HEK293 (cell line): ENCODE data around the gene LGI4.
A peak's percentile ranks its signal among the peaks of the same experiment; 100 is the strongest.

Source experiments
- MEIS1 ChIP-seq: sonication (generic); formaldehyde crosslinking; IDR thresholded peaks from 2 replicates; pipeline ENCODE4 v1.8.1; 2022; ENCODE audit warnings: missing genetic modification reagents, mild to moderate bottlenecking, borderline replicate concordance
- ZBTB17 ChIP-seq: fragments of 450-650 bp; formaldehyde crosslinking; IDR thresholded peaks from 2 replicates; pipeline ENCODE4 v1.5.1; 2016; ENCODE audit warnings: missing biosample characterization, missing genetic modification characterization
- ZNF146 ChIP-seq: fragments of 450-650 bp; formaldehyde crosslinking; IDR thresholded peaks from 2 replicates; pipeline ENCODE4 v1.5.1; 2016; ENCODE audit warnings: missing biosample characterization, missing genetic modification characterization
- ZNF366 ChIP-seq: fragments of 450-650 bp; formaldehyde crosslinking; conservative IDR thresholded peaks from 2 replicates; pipeline ENCODE4 v1.5.1; 2016; ENCODE audit warnings: missing biosample characterization, missing genetic modification characterization
- ZNF391 ChIP-seq: fragments of 450-650 bp; formaldehyde crosslinking; IDR thresholded peaks from 2 replicates; pipeline ENCODE4 v1.5.1; 2016; ENCODE audit warnings: low read depth, missing biosample characterization, missing genetic modification characterization, borderline replicate concordance
- ZNF501 ChIP-seq: fragments of 450-650 bp; formaldehyde crosslinking; IDR thresholded peaks from 2 replicates; pipeline ENCODE4 v1.5.1; 2016; ENCODE audit warnings: missing biosample characterization, missing genetic modification characterization
- ZNF521 ChIP-seq: fragments of 450-650 bp; formaldehyde crosslinking; IDR thresholded peaks from 2 replicates; pipeline ENCODE4 v1.5.1; 2017; ENCODE audit warnings: missing biosample characterization, mild to moderate bottlenecking, missing genetic modification characterization
- ZNF561 ChIP-seq: fragments of 450-650 bp; IDR thresholded peaks from 2 replicates; pipeline ENCODE4 v1.5.1; 2018; ENCODE audit warnings: missing biosample characterization, missing genetic modification characterization, borderline replicate concordance
- ZNF585B ChIP-seq: fragments of 450-650 bp; formaldehyde crosslinking; IDR thresholded peaks from 2 replicates; pipeline ENCODE4 v1.5.1; 2016; ENCODE audit warnings: missing biosample characterization, missing genetic modification characterization
- ZNF596 ChIP-seq: fragments of 450-650 bp; IDR thresholded peaks from 2 replicates; pipeline ENCODE4 v1.5.0; 2018; ENCODE audit warnings: missing biosample characterization, mild to moderate bottlenecking, missing genetic modification characterization, moderate library complexity
- ZNF629 ChIP-seq: fragments of 450-650 bp; formaldehyde crosslinking; IDR thresholded peaks from 2 replicates; pipeline ENCODE4 v1.5.1; 2017; ENCODE audit warnings: missing biosample characterization, missing genetic modification characterization
- ZNF707 ChIP-seq: fragments of 450-650 bp; formaldehyde crosslinking; IDR thresholded peaks from 2 replicates; pipeline ENCODE4 v1.5.1; 2016; ENCODE audit warnings: missing biosample characterization, missing genetic modification characterization
- ZNF777 ChIP-seq: fragments of 450-650 bp; formaldehyde crosslinking; IDR thresholded peaks from 2 replicates; pipeline ENCODE4 v1.5.1; 2017; ENCODE audit warnings: missing biosample characterization, missing genetic modification characterization, borderline replicate concordance
- ZSCAN23 ChIP-seq: fragments of 450-650 bp; formaldehyde crosslinking; IDR thresholded peaks from 2 replicates; pipeline ENCODE4 v1.5.1; 2016; ENCODE audit warnings: missing biosample characterization, missing genetic modification characterization
- TF ChIP-seq, protein P1 (sequence below): fragments of 450-650 bp; formaldehyde crosslinking; IDR thresholded peaks from 2 replicates; pipeline ENCODE4 v1.5.1; 2016; ENCODE audit warnings: missing biosample characterization, missing genetic modification characterization, borderline replicate concordance
- TF ChIP-seq, protein P2 (sequence below): fragments of 450-650 bp; formaldehyde crosslinking; IDR thresholded peaks from 2 replicates; pipeline ENCODE4; 2016; ENCODE audit warnings: missing biosample characterization, missing genetic modification characterization
- TF ChIP-seq, protein P3 (sequence below): fragments of 450-650 bp; formaldehyde crosslinking; IDR thresholded peaks from 2 replicates; pipeline ENCODE4 v1.5.1; 2016; ENCODE audit warnings: missing biosample characterization, missing genetic modification characterization
- TF ChIP-seq, protein P4 (sequence below): fragments of 450-650 bp; formaldehyde crosslinking; IDR thresholded peaks from 2 replicates; pipeline ENCODE4 v1.5.1; 2016; ENCODE audit warnings: missing biosample characterization, missing genetic modification characterization, low read depth
- TF ChIP-seq, protein P5 (sequence below): fragments of 450-650 bp; formaldehyde crosslinking; IDR thresholded peaks from 2 replicates; pipeline ENCODE4 v1.5.1; 2016; ENCODE audit warnings: missing biosample characterization, missing genetic modification characterization

Gene LGI4

DNA sequence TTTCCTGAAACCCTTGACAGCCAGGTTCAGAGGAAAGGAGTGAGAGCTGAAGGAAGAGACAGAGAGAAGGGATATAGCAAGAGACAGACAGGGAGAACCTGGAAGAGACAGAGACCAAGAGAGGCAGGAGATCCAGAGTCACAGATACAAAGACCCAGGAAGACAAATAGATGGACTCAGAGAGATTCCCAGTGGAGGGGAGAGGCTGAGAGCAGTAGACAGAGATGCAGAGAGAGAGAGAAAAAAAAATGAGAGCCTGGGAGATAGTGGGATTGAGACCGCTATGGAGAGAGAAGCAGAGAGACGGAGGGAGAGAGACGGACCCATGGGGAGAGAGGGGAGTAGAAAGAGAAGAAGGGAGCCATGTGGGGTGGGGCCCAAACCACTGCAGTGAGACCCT, 9.0 kb upstream of the LGI4 start (continued):
- TF ChIP-seq, protein P1, sequence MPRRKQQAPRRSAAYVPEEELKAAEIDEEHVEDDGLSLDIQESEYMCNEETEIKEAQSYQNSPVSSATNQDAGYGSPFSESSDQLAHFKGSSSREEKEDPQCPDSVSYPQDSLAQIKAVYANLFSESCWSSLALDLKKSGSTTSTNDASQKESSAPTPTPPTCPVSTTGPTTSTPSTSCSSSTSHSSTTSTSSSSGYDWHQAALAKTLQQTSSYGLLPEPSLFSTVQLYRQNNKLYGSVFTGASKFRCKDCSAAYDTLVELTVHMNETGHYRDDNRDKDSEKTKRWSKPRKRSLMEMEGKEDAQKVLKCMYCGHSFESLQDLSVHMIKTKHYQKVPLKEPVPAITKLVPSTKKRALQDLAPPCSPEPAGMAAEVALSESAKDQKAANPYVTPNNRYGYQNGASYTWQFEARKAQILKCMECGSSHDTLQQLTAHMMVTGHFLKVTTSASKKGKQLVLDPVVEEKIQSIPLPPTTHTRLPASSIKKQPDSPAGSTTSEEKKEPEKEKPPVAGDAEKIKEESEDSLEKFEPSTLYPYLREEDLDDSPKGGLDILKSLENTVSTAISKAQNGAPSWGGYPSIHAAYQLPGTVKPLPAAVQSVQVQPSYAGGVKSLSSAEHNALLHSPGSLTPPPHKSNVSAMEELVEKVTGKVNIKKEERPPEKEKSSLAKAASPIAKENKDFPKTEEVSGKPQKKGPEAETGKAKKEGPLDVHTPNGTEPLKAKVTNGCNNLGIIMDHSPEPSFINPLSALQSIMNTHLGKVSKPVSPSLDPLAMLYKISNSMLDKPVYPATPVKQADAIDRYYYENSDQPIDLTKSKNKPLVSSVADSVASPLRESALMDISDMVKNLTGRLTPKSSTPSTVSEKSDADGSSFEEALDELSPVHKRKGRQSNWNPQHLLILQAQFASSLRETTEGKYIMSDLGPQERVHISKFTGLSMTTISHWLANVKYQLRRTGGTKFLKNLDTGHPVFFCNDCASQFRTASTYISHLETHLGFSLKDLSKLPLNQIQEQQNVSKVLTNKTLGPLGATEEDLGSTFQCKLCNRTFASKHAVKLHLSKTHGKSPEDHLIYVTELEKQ: no peak
- TF ChIP-seq, protein P2, sequence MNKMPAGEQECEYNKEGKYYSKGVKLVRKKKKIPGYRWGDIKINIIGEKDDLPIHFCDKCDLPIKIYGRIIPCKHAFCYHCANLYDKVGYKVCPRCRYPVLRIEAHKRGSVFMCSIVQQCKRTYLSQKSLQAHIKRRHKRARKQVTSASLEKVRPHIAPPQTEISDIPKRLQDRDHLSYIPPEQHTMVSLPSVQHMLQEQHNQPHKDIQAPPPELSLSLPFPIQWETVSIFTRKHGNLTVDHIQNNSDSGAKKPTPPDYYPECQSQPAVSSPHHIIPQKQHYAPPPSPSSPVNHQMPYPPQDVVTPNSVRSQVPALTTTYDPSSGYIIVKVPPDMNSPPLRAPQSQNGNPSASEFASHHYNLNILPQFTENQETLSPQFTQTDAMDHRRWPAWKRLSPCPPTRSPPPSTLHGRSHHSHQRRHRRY (tag by site-specific recombination): 0 out of 2 replicates have a peak, but pooled peaks have one; percentile 12
- TF ChIP-seq ZNF366 (tag by site-specific recombination): peak; percentile 95
- peak; percentile 98 for TF ChIP-seq ZBTB17 (tag by site-specific recombination)
- no peak for TF ChIP-seq MEIS1 (CRISPR knock-in tag)
- no peak for TF ChIP-seq ZNF777
- TF ChIP-seq ZNF585B (tag by site-specific recombination): no peak
- TF ChIP-seq ZNF501: no peak
- TF ChIP-seq ZSCAN23 (tag by site-specific recombination): no peak
- no peak for TF ChIP-seq ZNF629 (tag by site-specific recombination)
- TF ChIP-seq, protein P3, sequence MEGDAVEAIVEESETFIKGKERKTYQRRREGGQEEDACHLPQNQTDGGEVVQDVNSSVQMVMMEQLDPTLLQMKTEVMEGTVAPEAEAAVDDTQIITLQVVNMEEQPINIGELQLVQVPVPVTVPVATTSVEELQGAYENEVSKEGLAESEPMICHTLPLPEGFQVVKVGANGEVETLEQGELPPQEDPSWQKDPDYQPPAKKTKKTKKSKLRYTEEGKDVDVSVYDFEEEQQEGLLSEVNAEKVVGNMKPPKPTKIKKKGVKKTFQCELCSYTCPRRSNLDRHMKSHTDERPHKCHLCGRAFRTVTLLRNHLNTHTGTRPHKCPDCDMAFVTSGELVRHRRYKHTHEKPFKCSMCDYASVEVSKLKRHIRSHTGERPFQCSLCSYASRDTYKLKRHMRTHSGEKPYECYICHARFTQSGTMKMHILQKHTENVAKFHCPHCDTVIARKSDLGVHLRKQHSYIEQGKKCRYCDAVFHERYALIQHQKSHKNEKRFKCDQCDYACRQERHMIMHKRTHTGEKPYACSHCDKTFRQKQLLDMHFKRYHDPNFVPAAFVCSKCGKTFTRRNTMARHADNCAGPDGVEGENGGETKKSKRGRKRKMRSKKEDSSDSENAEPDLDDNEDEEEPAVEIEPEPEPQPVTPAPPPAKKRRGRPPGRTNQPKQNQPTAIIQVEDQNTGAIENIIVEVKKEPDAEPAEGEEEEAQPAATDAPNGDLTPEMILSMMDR (tag by site-specific recombination): no peak
- no peak for TF ChIP-seq ZNF561 (tag by site-specific recombination)
- no peak for TF ChIP-seq ZNF391
- TF ChIP-seq ZNF146 (tag by site-specific recombination): no peak
- peak; percentile 44 for TF ChIP-seq ZNF596 (tag by site-specific recombination)
- TF ChIP-seq ZNF707 (tag by site-specific recombination): no peak
- TF ChIP-seq, protein P4, sequence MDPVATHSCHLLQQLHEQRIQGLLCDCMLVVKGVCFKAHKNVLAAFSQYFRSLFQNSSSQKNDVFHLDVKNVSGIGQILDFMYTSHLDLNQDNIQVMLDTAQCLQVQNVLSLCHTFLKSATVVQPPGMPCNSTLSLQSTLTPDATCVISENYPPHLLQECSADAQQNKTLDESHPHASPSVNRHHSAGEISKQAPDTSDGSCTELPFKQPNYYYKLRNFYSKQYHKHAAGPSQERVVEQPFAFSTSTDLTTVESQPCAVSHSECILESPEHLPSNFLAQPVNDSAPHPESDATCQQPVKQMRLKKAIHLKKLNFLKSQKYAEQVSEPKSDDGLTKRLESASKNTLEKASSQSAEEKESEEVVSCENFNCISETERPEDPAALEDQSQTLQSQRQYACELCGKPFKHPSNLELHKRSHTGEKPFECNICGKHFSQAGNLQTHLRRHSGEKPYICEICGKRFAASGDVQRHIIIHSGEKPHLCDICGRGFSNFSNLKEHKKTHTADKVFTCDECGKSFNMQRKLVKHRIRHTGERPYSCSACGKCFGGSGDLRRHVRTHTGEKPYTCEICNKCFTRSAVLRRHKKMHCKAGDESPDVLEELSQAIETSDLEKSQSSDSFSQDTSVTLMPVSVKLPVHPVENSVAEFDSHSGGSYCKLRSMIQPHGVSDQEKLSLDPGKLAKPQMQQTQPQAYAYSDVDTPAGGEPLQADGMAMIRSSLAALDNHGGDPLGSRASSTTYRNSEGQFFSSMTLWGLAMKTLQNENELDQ (tag by site-specific recombination): no peak
- TF ChIP-seq, protein P5, sequence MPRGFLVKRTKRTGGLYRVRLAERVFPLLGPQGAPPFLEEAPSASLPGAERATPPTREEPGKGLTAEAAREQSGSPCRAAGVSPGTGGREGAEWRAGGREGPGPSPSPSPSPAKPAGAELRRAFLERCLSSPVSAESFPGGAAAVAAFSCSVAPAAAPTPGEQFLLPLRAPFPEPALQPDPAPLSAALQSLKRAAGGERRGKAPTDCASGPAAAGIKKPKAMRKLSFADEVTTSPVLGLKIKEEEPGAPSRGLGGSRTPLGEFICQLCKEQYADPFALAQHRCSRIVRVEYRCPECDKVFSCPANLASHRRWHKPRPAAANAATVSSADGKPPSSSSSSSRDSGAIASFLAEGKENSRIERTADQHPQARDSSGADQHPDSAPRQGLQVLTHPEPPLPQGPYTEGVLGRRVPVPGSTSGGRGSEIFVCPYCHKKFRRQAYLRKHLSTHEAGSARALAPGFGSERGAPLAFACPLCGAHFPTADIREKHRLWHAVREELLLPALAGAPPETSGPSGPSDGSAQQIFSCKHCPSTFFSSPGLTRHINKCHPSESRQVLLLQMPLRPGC (tag by site-specific recombination): no peak
- TF ChIP-seq ZNF521: no peak
